ENCODE data around the gene GSTM5. TPM values are rescaled to one million over a fixed set of nuclear protein-coding genes. Genes with fewer than 3 reads are reported as not detected.

The GSTM5 gene
- total RNA-seq, 1 experiment from 2014 or later = not detected

DNA sequence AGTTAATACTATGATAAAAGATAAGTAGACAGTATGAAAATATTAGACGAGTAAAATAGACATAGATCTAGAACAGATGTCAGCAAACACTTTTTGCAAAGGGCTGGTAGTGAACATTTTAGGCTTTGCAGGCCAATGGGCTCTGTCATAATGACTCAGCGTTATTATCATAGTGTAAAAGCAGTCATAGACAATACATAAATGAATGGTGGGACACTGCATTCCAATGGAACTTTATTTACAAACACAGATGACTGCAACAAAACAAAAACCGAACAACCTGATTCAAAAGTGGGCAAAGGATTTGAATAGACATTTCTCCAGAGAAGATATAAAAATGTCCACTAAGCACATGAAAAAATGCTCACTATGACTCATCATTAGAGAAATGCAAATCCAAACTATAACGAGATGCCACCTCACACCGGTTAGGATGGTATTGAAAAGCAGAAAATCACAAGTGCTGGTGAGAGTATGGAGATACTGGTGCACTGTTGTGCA lies 7.3 kb downstream of the GSTM5 start:
- Histone ChIP-seq H3K79me1 (ENCODE audit: insufficient read depth, low read depth, low read length, poor library complexity, severe bottlenecking) (no peaks in the 10 kb centered on the region), H2AK5ac (ENCODE audit: insufficient read length, low read length) (no peak overlapping the region), H4K91ac (ENCODE audit: insufficient read length, low read depth, low read length) (no peak overlapping the region), H4K20me1 (ENCODE audit: control insufficient read depth, insufficient read depth, insufficient read length) (no peaks in the 10 kb centered on the region), H3K9me3 (ENCODE audit: control insufficient read depth, low read depth, low read length) (no peaks in the 10 kb centered on the region), H2BK20ac (ENCODE audit: low read depth, low read length, poor library complexity, severe bottlenecking) (no peak overlapping the region), H3K23me2 (ENCODE audit: insufficient read length, low read depth, low read length, poor library complexity, severe bottlenecking) (no peaks in the 10 kb centered on the region), H2BK120ac (ENCODE audit: low read depth, low read length, poor library complexity, severe bottlenecking) (no peak overlapping the region), H2BK5ac (ENCODE audit: insufficient read length, low read length) (no peak overlapping the region), H2AFZ (ENCODE audit: low read length) (no peak overlapping the region), H3K4me1 (ENCODE audit: insufficient read depth, low read length) (no peaks in the 10 kb centered on the region), H3K4me2 (ENCODE audit: insufficient read depth, insufficient read length, low read length) (no peak overlapping the region), H3K9ac (ENCODE audit: extremely low read depth, insufficient read length, low read length) (no peak overlapping the region), H3K27me3 (ENCODE audit: insufficient read depth, low read length) (no peaks in the 10 kb centered on the region; the same call in 1 of the 2 replicates), H3K4ac (ENCODE audit: low read depth, low read length) (no peak overlapping the region), H3T11ph (ENCODE audit: low read length) (no peak overlapping the region), H2BK15ac (ENCODE audit: low read depth, low read length) (no peak overlapping the region), H3K23ac (ENCODE audit: insufficient read length, low read depth, low read length) (no peak overlapping the region), H3K56ac (ENCODE audit: insufficient read length, low read depth, low read length) (no peak overlapping the region), H3K14ac (ENCODE audit: insufficient read depth, low read length) (no peak overlapping the region), H4K5ac (ENCODE audit: insufficient read length, low read depth, low read length) (no peak overlapping the region), H2BK12ac (ENCODE audit: insufficient read length, low read depth, low read length) (no peak overlapping the region), H4K8ac (replicated peaks; ENCODE audit: insufficient read length, low read depth, low read length) (no peak overlapping the region), H3K79me2 (ENCODE audit: insufficient read depth, low read length) (no peaks in the 10 kb centered on the region), H3K18ac (ENCODE audit: insufficient read length, low read depth, low read length) (no peak overlapping the region), H3K27ac (ENCODE audit: insufficient read length, low read depth, low read length) (no peak overlapping the region)
- DNase-seq = no peak
- H3K4me1 Mint-ChIP-seq = no peaks in the 10 kb centered on the region; a peak in 1 of 4 replicates
- H3K36me3 Mint-ChIP-seq (ENCODE audit: insufficient read depth in 1 of 3, low read depth in 3 of 3) = no peaks in the 10 kb centered on the region
- H3K9me3 Mint-ChIP-seq = no peaks in the 10 kb centered on the region; a peak in 1 of 5 replicates
- peaks cover 2% of the 10 kb centered on the region; the same call in 1 of the 2 replicates for H3K27me3 Mint-ChIP-seq (ENCODE audit: low read depth)
- H3K4me3 Mint-ChIP-seq = no peak overlapping the region
- 100% methylated on average over 1 of the region's 5 CpGs for WGBS (ENCODE audit: extremely low coverage, insufficient read length, low lambda C conversion rate)
- H3K27ac Mint-ChIP-seq = no peak overlapping the region; a peak in 1 of 7 replicates
- TF ChIP-seq, protein P1, sequence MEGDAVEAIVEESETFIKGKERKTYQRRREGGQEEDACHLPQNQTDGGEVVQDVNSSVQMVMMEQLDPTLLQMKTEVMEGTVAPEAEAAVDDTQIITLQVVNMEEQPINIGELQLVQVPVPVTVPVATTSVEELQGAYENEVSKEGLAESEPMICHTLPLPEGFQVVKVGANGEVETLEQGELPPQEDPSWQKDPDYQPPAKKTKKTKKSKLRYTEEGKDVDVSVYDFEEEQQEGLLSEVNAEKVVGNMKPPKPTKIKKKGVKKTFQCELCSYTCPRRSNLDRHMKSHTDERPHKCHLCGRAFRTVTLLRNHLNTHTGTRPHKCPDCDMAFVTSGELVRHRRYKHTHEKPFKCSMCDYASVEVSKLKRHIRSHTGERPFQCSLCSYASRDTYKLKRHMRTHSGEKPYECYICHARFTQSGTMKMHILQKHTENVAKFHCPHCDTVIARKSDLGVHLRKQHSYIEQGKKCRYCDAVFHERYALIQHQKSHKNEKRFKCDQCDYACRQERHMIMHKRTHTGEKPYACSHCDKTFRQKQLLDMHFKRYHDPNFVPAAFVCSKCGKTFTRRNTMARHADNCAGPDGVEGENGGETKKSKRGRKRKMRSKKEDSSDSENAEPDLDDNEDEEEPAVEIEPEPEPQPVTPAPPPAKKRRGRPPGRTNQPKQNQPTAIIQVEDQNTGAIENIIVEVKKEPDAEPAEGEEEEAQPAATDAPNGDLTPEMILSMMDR (conservative IDR thresholded peaks at IDR 0.05) = no peak

All from H9 (cell line).